Tibial artery (tissue), 4 donors: Measurements from ENCODE around the gene SLC12A3.

Experiments
- DNase-seq, 2 donors: peaks; one replicate each; pipeline ENCODE4 v3.0.0-alpha.2; 2019
- H3K27ac ChIP-seq, 2 donors: fragments of 200-600 bp; sonication (generic) in 1 of 2; 1 replicate in 1 of 2; 2 replicates in 1 of 2; pipeline ENCODE4 v1.5.1; 2018 to 2019; ENCODE audit warnings: mild to moderate bottlenecking in 1 of 2
- H3K27me3 ChIP-seq, 2 donors: fragments of 200-600 bp; sonication (generic) in 1 of 2; one replicate each; pipeline versions ENCODE4 v1.5.1 to v1.6.0; 2016 to 2019
- H3K36me3 ChIP-seq, 3 donors: fragments of 200-600 bp; sonication (generic) in 2 of 3; one replicate each; pipeline ENCODE4 v1.5.1; 2016 to 2019; ENCODE audit warnings: mild to moderate bottlenecking in 2 of 3
- H3K4me1 ChIP-seq, 4 donors: fragments of 200-600 bp; sonication (generic) in 2 of 4; 1 replicate in 3 of 4; 2 replicates in 1 of 4; pipeline ENCODE4 v1.5.1; 2016 to 2019
- H3K4me3 ChIP-seq, 2 donors: fragments of 200-600 bp; sonication (generic) in 1 of 2; 1 replicate in 1 of 2; 2 replicates in 1 of 2; pipeline ENCODE4 v1.5.1; 2018 to 2019; ENCODE audit warnings: mild to moderate bottlenecking in 2 of 2
- H3K9me3 ChIP-seq, 3 donors: fragments of 200-600 bp; sonication (generic) in 1 of 3; one replicate each; pipeline ENCODE4 v1.5.1; 2016 to 2019
- intact Hi-C: fragments of 100-400 bp; cut with DNase I; formaldehyde crosslinking; loops from one replicate; pipeline ENCODE4 v1.15.0; 2023; ENCODE audit warnings: low total_unique reads
- TF ChIP-seq, protein P1 (sequence below), 2 experiments: fragments of 200-600 bp in 1 of 2; fragments of 450-650 bp in 1 of 2; IDR thresholded peaks; one replicate each; pipeline ENCODE4 v1.5.1; 2017 to 2019; ENCODE audit warnings: antibody characterized with exemption in 2 of 2, mild to moderate bottlenecking in 1 of 2, moderate library complexity in 1 of 2

The SLC12A3 gene

DNA sequence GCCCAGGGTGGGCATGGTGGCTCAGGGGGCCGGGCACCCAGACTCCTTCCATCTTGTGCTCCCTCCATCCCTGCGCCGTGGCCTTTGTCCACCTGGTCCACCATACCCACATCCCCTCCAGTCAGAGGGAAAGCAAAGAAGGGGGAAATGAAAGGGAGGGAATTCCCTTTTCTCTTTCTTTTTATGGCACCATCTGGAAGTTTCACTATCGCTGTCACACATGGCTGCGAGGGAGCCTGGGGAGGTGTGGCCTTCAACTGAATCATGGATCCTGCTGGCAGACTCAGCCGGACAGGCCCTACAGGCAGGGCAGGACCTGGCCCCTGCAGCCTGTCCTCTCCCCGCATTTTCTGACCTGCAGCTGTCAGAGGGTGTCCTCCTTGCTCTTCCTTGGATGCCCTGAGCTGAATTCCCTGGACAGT is 6.2 kb downstream of the SLC12A3 start:
- TF ChIP-seq, protein P1, sequence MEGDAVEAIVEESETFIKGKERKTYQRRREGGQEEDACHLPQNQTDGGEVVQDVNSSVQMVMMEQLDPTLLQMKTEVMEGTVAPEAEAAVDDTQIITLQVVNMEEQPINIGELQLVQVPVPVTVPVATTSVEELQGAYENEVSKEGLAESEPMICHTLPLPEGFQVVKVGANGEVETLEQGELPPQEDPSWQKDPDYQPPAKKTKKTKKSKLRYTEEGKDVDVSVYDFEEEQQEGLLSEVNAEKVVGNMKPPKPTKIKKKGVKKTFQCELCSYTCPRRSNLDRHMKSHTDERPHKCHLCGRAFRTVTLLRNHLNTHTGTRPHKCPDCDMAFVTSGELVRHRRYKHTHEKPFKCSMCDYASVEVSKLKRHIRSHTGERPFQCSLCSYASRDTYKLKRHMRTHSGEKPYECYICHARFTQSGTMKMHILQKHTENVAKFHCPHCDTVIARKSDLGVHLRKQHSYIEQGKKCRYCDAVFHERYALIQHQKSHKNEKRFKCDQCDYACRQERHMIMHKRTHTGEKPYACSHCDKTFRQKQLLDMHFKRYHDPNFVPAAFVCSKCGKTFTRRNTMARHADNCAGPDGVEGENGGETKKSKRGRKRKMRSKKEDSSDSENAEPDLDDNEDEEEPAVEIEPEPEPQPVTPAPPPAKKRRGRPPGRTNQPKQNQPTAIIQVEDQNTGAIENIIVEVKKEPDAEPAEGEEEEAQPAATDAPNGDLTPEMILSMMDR (IDR thresholded peaks at IDR 0.05), result no peak
- no peaks in the 10 kb centered on the region for H3K27me3 ChIP-seq
- H3K36me3 ChIP-seq, result no peaks in the 10 kb centered on the region
- DNase-seq, result no peak
- H3K4me3 ChIP-seq, result no peak overlapping the region
- H3K4me1 ChIP-seq, result peaks cover 0 to 4% (median 0%) of the 10 kb centered on the region in 4 donors
- intact Hi-C loops, result no loop called here
- H3K9me3 ChIP-seq, result no peaks in the 10 kb centered on the region
- H3K27ac ChIP-seq, result no peak overlapping the region

DNA sequence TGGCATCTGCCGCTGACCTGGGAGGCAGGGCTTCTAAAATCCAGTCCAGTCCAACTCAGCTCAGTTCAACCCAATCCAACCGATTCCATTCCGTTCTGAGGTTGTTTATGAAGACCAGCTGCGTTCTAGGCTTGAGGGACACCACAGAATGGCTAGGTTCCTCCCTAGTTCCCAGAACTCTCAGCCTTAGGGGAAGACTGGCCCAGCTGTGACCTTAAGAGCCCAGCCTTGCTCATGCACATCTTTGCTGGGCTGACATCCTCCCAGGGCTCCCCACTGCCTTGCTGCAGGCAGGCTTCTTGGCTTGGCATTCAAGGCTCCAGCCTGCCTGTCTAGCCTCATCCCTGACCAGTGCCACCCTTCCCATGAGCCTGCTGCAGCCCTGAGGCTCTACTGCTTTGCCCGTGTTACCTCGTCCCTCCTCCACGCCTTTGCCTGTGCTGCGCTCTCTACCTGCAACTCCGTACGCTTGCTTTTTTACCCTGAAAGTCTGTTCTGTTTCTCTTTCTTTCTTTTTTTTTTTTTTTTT is 7.9 kb downstream of the SLC12A3 start:
- Histone ChIP-seq H3K27me3 (no peaks in the 10 kb centered on the region), H3K27ac (no peak overlapping the region), H3K36me3 (no peaks in the 10 kb centered on the region), H3K9me3 (no peaks in the 10 kb centered on the region), H3K4me3 (no peak overlapping the region), H3K4me1 (no peaks in the 10 kb centered on the region)
- intact Hi-C loops, result no loop called here
- DNase-seq, result no peak
- TF ChIP-seq, protein P1 (IDR thresholded peaks at IDR 0.05), result no peak

DNA sequence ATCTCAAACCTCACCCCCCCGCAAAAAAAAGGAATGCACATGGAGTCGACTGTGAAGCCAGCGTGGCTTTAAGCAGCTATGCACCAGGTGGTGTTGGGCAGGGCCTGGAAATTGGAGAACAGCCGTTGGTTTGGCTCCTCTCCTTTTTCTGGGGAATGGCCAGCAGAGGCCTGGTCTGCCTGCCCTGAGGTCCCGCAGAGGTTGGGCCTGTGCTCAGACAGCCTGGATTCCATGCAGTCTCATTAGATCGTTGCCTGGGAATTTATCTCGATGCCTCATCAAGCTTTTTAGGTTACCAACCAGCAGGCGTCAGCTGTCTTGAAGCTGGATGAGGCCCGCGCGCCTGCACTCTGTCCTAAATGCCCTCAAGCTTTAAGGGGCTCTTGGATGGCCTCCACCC is 9.8 kb downstream of the SLC12A3 start:
- no peaks in the 10 kb centered on the region for H3K36me3 ChIP-seq
- no peaks in the 10 kb centered on the region for H3K4me1 ChIP-seq
- intact Hi-C loops, result no loop called here
- no peak overlapping the region for H3K27ac ChIP-seq
- DNase-seq, result no peak
- no peaks in the 10 kb centered on the region for H3K9me3 ChIP-seq
- TF ChIP-seq, protein P1 (IDR thresholded peaks at IDR 0.05), result no peak
- H3K27me3 ChIP-seq, result no peaks in the 10 kb centered on the region
- no peak overlapping the region for H3K4me3 ChIP-seq

DNA sequence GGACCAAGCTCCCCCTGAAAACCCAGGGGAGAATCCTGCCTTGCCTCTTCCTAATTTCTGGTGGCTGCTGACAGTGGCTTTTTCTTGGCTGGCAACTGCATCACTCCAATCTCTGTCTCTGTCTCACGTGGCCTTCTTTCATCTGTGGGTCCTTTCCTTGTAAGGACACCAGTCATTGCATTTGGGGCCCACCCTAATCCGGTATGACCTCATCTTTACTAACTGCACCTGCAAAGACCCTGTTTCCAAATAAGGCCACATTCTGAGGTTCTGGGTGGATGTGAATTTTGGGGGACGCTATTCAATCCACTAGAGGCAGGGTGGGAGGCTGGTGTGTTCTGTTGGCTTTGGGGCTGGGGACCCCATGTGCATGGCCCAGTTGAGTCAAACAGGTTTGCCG is 11.0 kb downstream of the SLC12A3 start:
- no peaks in the 10 kb centered on the region for H3K9me3 ChIP-seq
- H3K4me1 ChIP-seq, result no peaks in the 10 kb centered on the region
- H3K27me3 ChIP-seq, result no peaks in the 10 kb centered on the region
- H3K36me3 ChIP-seq, result no peaks in the 10 kb centered on the region
- no peak for DNase-seq
- H3K4me3 ChIP-seq, result no peak overlapping the region
- intact Hi-C loops, result no loop called here
- TF ChIP-seq, protein P1 (IDR thresholded peaks at IDR 0.05), result no peak
- no peak overlapping the region for H3K27ac ChIP-seq

DNA sequence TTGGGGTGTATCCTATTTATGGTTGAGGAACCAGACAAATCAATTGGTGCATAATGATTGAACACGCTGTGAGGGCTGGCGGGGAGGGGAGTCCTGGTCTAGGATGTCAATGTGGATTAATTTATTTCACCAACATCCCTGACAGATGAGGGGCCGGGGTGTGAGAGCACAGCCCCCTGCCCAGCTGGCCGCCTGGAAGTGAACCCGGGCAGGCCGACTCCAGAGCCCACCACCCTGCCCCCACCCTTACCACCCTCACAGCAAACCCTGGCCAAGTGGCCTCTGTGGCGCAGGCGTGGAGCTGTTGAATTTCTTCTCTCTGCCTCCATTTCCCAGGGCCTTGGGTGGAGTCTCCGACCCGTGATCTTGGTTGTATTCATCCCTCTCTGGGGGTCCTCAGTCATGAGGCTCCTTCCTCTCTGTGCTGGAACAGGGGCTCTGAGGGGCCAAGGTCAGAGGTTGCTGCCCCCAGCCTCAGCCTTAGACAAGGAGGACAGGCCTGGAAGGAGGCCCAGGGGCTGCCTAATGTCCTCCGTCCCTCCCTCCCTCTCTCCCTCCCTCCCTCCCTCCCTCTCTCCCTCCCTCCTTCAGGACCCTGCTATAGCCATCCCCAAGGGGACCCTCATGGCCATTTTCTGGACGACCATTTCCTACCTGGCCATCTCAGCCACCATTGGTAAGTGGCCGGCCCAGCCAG is 12.6 kb downstream of the SLC12A3 start:
- H3K4me3 ChIP-seq, result no peak overlapping the region

More for the DNA sequence above, 12.6 kb downstream of the SLC12A3 start:
- no peaks in the 10 kb centered on the region for H3K27me3 ChIP-seq
- TF ChIP-seq, protein P1 (IDR thresholded peaks at IDR 0.05), result no peak
- DNase-seq, result no peak
- no peaks in the 10 kb centered on the region for H3K9me3 ChIP-seq
- no peak overlapping the region for H3K27ac ChIP-seq
- H3K36me3 ChIP-seq, result no peaks in the 10 kb centered on the region
- H3K4me1 ChIP-seq, result no peaks in the 10 kb centered on the region
- intact Hi-C loops, result no loop called here
